Uterus (tissue), 4 donors: ENCODE measurements around the gene PSORS1C1. TPM values are rescaled to one million over a fixed set of nuclear protein-coding genes. Genes with fewer than 3 reads are reported as not detected.

Source experiments
- DNase-seq, 2 donors: peaks; one replicate each; pipeline ENCODE4 v3.0.0-alpha.2; 2019 to 2020
- H3K27ac ChIP-seq, 2 donors: fragments of 200-600 bp; sonication (generic); 1 replicate in 1 of 2; 2 replicates in 1 of 2; pipeline ENCODE4 v1.5.1; 2016 to 2018
- H3K27me3 ChIP-seq, 2 donors: fragments of 200-600 bp; sonication (generic); one replicate each; pipeline ENCODE4 v1.5.1; 2018 to 2019; ENCODE audit warnings: control low read depth in 1 of 2
- H3K36me3 ChIP-seq, 2 donors: fragments of 200-600 bp; sonication (generic); one replicate each; pipeline ENCODE4 v1.5.1; 2019; ENCODE audit warnings: control low read depth in 1 of 2
- H3K4me1 ChIP-seq, 2 donors: fragments of 200-600 bp; sonication (generic); one replicate each; pipeline ENCODE4 v1.5.1; 2018 to 2019; ENCODE audit warnings: control low read depth in 1 of 2
- H3K4me3 ChIP-seq, 2 donors: fragments of 200-600 bp; sonication (generic); 1 replicate in 1 of 2; 2 replicates in 1 of 2; pipeline ENCODE4 v1.5.1; 2018 to 2019; ENCODE audit warnings: mild to moderate bottlenecking in 1 of 2
- H3K9me3 ChIP-seq, 2 donors: fragments of 200-600 bp; sonication (generic); one replicate each; pipeline ENCODE4 v1.5.1; 2019; ENCODE audit warnings: control low read depth in 1 of 2
- POLR2A ChIP-seq, 2 donors: fragments of 450-650 bp; IDR thresholded peaks; one replicate each; pipeline ENCODE4 v1.6.1; 2016; ENCODE audit warnings: antibody characterized with exemption in 2 of 2, mild to moderate bottlenecking in 1 of 2, moderate library complexity in 1 of 2
- intact Hi-C: fragments of 100-400 bp; cut with DNase I; formaldehyde crosslinking; loops from one replicate; pipeline ENCODE4 v1.15.1; 2023; ENCODE audit warnings: low total_unique reads
- total RNA-seq, 4 donors: library from RNA; depleted of rRNA in 3 of 4; stranded (reverse); fragments of >200 nt in 3 of 4; gene quantifications; one replicate each; pipeline versions ENCODE4 v1.1.0 to v1.2.4, GENCODE V29; 2014 to 2023
- TF ChIP-seq, protein P1 (sequence below), 4 experiments: fragments of 200-600 bp in 2 of 4; fragments of 450-650 bp in 2 of 4; sonication (generic) in 2 of 4; IDR thresholded peaks; one replicate each; pipeline ENCODE4 v1.5.1; 2016 to 2019; ENCODE audit warnings: antibody characterized with exemption in 4 of 4, mild to moderate bottlenecking in 2 of 4, moderate library complexity in 1 of 4
- donor health status: DM: yes; HTN: yes; CAD: no.

PSORS1C1 gene
- total RNA-seq, 4 donors from 2014 or later = under 0.01 to 4.5 (median 0.54) TPM

DNA sequence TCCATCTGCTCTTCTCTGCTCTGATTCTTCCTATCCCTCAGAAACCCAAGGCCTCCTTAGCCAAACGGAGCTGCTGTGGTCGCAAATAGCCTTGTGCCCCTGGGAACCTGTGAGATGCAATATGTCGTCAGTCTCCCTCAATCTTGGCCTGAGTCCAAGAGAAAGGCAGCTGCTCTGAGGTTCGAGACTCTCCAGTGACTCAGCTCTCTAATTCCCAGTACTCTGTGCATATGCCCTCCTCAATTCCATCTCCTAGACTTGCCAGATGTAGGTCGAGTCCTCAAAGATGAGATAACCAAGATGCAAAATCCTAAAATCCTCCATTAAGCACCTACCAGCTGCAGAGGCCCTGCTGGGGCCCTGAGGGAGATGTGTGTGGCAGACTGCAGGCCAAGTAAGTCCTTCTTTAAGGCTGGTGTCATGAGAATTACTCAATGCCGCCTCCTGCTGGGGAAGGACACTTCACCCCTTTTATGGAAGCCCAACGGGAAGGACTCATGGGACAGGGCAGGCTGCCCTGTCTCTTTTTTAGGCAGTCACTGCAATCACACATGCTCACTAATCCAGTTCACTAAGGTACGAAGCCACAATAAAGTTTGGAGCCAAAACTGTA is 30.8 kb upstream of the PSORS1C1 start:
- intact Hi-C loops = no loop called here
- no peak for TF ChIP-seq POLR2A (IDR thresholded peaks at IDR 0.05)
- TF ChIP-seq, protein P1, sequence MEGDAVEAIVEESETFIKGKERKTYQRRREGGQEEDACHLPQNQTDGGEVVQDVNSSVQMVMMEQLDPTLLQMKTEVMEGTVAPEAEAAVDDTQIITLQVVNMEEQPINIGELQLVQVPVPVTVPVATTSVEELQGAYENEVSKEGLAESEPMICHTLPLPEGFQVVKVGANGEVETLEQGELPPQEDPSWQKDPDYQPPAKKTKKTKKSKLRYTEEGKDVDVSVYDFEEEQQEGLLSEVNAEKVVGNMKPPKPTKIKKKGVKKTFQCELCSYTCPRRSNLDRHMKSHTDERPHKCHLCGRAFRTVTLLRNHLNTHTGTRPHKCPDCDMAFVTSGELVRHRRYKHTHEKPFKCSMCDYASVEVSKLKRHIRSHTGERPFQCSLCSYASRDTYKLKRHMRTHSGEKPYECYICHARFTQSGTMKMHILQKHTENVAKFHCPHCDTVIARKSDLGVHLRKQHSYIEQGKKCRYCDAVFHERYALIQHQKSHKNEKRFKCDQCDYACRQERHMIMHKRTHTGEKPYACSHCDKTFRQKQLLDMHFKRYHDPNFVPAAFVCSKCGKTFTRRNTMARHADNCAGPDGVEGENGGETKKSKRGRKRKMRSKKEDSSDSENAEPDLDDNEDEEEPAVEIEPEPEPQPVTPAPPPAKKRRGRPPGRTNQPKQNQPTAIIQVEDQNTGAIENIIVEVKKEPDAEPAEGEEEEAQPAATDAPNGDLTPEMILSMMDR (IDR thresholded peaks at IDR 0.05) = peak in 1 of 4 experiments; percentile 19
- Histone ChIP-seq H3K4me3 (no peak overlapping the region), H3K27ac (no peak overlapping the region), H3K9me3 (no peaks in the 10 kb centered on the region), H3K27me3 (no peaks in the 10 kb centered on the region), H3K36me3 (no peaks in the 10 kb centered on the region), H3K4me1 (peaks cover 0 to 5% of the 10 kb centered on the region in 2 donors)
- no peak for DNase-seq

DNA sequence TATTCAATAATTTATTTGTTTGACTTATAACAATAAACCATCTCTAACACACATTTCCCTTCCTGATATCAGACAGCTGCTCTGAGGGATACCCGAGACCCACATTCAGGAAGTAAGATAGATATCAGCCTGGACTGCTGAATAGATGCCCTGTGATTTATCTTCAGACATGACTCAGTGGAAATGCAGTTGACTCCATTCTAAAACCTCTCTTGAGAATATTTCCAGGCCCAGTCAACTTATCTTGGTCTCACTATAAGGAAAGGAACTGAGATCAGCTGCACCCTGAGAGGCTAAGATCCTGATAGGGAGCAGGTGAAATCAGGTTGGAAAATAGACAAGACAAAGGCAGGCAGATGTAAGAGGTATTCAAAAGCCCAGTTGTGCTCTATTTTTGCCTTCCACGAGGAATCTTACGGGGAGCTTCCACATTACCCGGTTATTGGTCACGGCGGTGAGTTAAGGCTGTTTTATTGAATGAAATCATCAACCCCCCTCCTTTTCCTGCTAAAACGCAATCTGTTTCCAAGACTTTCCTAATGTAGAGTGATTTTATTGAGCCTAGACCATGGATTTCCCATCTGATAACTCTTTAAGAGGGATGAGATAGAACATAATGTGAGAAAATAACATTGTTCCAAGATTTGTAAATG is 27.7 kb upstream of the PSORS1C1 start:
- intact Hi-C loops = no loop called here
- peak overlapping the region; percentile 60 to 68 for H3K27ac ChIP-seq
- TF ChIP-seq, protein P1 (IDR thresholded peaks at IDR 0.05) = no peak
- TF ChIP-seq POLR2A (IDR thresholded peaks at IDR 0.05) = no peak
- no peaks in the 10 kb centered on the region for H3K27me3 ChIP-seq
- H3K4me1 ChIP-seq = no peaks in the 10 kb centered on the region
- DNase-seq = no peak
- no peaks in the 10 kb centered on the region for H3K9me3 ChIP-seq
- H3K36me3 ChIP-seq = no peaks in the 10 kb centered on the region
- no peak overlapping the region for H3K4me3 ChIP-seq

DNA sequence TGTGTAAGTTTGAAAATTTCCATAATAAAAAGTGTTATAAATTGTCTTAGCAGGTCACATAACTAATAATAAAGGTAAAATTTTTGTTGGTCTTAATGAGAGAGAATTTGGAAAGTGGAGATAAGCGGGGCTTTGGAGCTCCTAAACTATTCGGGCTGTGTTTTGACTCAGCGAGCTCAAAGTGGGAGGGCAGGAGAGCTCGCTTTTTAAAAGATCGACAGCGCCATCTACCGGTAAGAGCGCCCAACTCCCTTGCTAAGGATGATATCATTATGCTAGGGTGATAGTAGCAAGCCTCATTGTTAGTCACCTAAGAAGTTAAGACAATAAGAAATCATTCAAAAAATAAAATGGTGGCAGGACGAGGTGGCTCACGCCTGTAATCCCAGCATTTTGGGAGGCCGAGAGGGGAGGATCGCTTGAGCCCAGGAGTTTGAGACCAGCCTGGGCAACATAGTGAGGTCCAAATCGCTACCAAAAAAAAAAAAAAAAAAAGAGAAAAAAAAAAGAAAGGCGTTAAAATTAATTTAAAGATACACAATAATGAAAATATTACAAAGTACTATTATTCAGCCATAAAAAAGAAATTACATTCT is 27.0 kb upstream of the PSORS1C1 start:
- Histone ChIP-seq H3K36me3 (no peaks in the 10 kb centered on the region), H3K27me3 (no peaks in the 10 kb centered on the region), H3K4me1 (no peaks in the 10 kb centered on the region), H3K4me3 (no peak overlapping the region), H3K27ac (peak overlapping the region; percentile 60 to 68), H3K9me3 (no peaks in the 10 kb centered on the region)
- TF ChIP-seq, protein P1 (IDR thresholded peaks at IDR 0.05) = peak; percentile 71 to 85 (median 78)
- no peak for TF ChIP-seq POLR2A (IDR thresholded peaks at IDR 0.05)
- intact Hi-C loops = no loop called here
- peak; percentile 89 to 90 for DNase-seq

DNA sequence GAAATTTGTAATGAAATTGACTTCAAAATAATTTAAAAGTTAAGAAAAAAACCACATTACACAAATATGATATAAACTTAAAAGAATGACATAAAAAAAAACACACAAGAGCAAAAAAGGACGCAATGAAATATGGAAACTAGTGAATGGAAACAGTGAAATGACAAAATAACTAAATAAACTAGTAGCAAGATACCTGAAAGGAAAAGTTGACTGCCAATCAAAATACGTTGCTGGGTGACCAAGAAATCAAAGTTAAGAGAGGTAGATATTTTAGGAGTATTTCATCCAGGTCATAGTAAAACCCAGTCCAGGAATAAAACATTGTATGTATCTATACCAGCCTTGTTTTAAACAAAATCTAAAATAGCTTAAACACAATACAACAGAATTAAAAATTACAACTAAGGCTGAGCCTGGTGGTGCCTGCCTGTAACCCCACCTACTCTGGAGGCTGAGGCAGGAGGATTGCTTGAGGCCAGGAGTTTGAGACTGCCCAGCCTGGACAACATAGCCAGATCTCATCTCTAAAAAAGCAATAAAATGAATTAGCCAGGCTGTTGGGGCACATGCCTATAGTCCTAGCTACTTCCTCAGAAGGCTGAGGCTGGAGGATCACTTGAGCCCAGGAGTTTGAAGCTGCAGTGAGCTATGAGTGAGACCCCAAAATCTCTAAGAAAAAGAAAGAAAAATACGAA is 24.2 kb upstream of the PSORS1C1 start:
- no peak for DNase-seq
- Histone ChIP-seq H3K27me3 (no peaks in the 10 kb centered on the region), H3K27ac (no peak overlapping the region), H3K4me3 (no peak overlapping the region), H3K36me3 (no peaks in the 10 kb centered on the region), H3K4me1 (no peaks in the 10 kb centered on the region), H3K9me3 (no peaks in the 10 kb centered on the region)
- intact Hi-C loops = no loop called here
- TF ChIP-seq POLR2A (IDR thresholded peaks at IDR 0.05) = no peak
- TF ChIP-seq, protein P1 (IDR thresholded peaks at IDR 0.05) = no peak

DNA sequence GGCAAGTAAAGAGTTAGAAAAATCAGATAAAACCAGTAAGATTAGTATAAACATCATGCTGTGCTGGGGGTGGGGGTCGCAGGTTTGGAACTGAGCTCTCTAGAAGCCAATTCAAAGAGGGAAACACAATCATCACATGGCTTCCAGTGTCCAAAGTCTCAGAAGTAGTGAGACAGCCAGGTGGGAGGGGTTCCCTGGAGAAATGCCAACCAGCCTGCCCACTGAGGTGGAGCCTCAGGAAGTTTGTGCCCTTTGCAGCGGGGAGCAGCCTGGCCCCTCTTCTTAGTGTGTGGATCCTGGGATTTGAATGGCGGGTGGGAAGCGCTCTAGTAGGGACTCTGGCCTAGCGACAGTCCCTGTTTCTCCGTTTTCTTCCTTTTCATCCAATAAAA is 23.6 kb upstream of the PSORS1C1 start:
- intact Hi-C loops = no loop called here
- H3K9me3 ChIP-seq = no peaks in the 10 kb centered on the region

More for the DNA sequence above, 23.6 kb upstream of the PSORS1C1 start:
- Histone ChIP-seq H3K27me3 (no peaks in the 10 kb centered on the region), H3K36me3 (no peaks in the 10 kb centered on the region), H3K4me3 (no peak overlapping the region), H3K4me1 (no peaks in the 10 kb centered on the region), H3K27ac (no peak overlapping the region)
- TF ChIP-seq, protein P1 (IDR thresholded peaks at IDR 0.05) = no peak
- no peak for TF ChIP-seq POLR2A (IDR thresholded peaks at IDR 0.05)
- DNase-seq = no peak
